Colonic mucosa (tissue), 4 donors: ENCODE results near the gene OR52E6. TPM values are rescaled to one million over a fixed set of nuclear protein-coding genes. Genes with fewer than 3 reads are reported as not detected.

Experiments
- DNase-seq: peaks from one replicate; pipeline ENCODE4 v3.0.0-alpha.2; 2020
- H3K27ac ChIP-seq: fragments of 200-600 bp; one replicate; pipeline ENCODE4 v1.8.0; 2021
- H3K27me3 ChIP-seq: fragments of 200-600 bp; one replicate; pipeline ENCODE4 v1.8.0; 2021
- H3K36me3 ChIP-seq: fragments of 200-600 bp; one replicate; pipeline ENCODE4 v1.8.0; 2021
- H3K4me1 ChIP-seq: fragments of 200-600 bp; one replicate; pipeline ENCODE4 v1.8.0; 2021; ENCODE audit warnings: mild to moderate bottlenecking
- H3K4me3 ChIP-seq: fragments of 200-600 bp; one replicate; pipeline ENCODE4 v1.8.0; 2021
- H3K9ac ChIP-seq, 2 donors: one replicate each; pipeline ENCODE4 v1.7.0; 2013; ENCODE audit warnings: control low read depth in 2 of 2, low read depth in 2 of 2, low read length in 2 of 2
- H3K9me3 ChIP-seq: fragments of 200-600 bp; one replicate; pipeline ENCODE4 v1.8.0; 2021
- CTCF ChIP-seq: fragments of 200-600 bp; IDR thresholded peaks from one replicate; pipeline ENCODE4 v1.8.0; 2022; ENCODE audit warnings: antibody characterized with exemption, mild to moderate bottlenecking
- intact Hi-C: fragments of 100-400 bp; cut with DNase I; formaldehyde crosslinking; loops from one replicate; pipeline ENCODE4 v1.14.1; 2022
- total RNA-seq, 2 donors: library from RNA; stranded (reverse); fragmentation: NEBNext Ultra II Directional in 1 of 2; extraction: Animal tissue kit (Norgen Biotek cat#: 25700) in 1 of 2; gene quantifications; one replicate each; pipeline ENCODE4 v1.2.1, GENCODE V29; 2021
- donor health status: healthy.
- donor health status: DM: no; HTN: no; CAD: no.
- donor health status: DM: no; HTN: no; CAD: no.

Gene OR52E6
- total RNA-seq, 2 donors from 2014 or later = not detected

GRCh38 chr11:5847711-5848110 lies 6.0 kb upstream of the OR52E6 start:
- Histone ChIP-seq H3K27ac (no peak overlapping the region), H3K4me1 (no peaks in the 10 kb centered on the region), H3K4me3 (no peak overlapping the region), H3K9me3 (no peaks in the 10 kb centered on the region), H3K27me3 (no peaks in the 10 kb centered on the region), H3K9ac (no peak overlapping the region), H3K36me3 (no peaks in the 10 kb centered on the region)
- no peak for DNase-seq
- intact Hi-C loops = no loop called here
- TF ChIP-seq CTCF = no peak

GRCh38 chr11:5846701-5847100 lies 5.0 kb upstream of the OR52E6 start:
- no peak for DNase-seq
- TF ChIP-seq CTCF = no peak
- Histone ChIP-seq H3K36me3 (no peaks in the 10 kb centered on the region), H3K4me1 (no peaks in the 10 kb centered on the region), H3K27me3 (no peaks in the 10 kb centered on the region), H3K9ac (no peak overlapping the region), H3K9me3 (no peaks in the 10 kb centered on the region), H3K27ac (no peak overlapping the region), H3K4me3 (no peak overlapping the region)
- intact Hi-C loops = no loop called here

DNA sequence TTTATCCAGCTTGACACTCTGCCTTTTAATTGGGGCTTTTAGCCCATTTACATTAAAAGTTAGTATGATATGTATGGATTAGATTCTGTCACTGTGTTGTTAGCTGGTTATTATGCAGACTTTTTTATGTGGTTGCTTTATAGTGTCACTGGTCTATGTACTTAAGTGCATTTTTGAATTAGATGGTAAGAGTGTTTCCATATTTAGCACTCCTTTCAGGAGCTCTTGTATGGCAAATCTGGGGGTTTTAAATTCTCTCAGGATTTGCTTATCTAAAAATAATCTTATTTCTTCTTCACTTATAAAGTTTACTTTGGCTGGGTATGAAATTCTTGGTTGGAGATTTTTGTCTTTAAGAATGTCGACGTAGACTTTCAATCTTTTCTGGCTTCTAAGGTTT lies 4.0 kb downstream of the OR52E6 start:
- Histone ChIP-seq H3K9ac (no peak overlapping the region), H3K4me1 (no peaks in the 10 kb centered on the region), H3K27me3 (no peaks in the 10 kb centered on the region), H3K9me3 (no peaks in the 10 kb centered on the region), H3K4me3 (no peak overlapping the region), H3K27ac (no peak overlapping the region), H3K36me3 (no peaks in the 10 kb centered on the region)
- intact Hi-C loops = no loop called here
- no peak for DNase-seq
- TF ChIP-seq CTCF = no peak

GRCh38 chr11:5833446-5833845 lies 8.3 kb downstream of the OR52E6 start:
- no peaks in the 10 kb centered on the region for H3K9me3 ChIP-seq
- no peak overlapping the region for H3K9ac ChIP-seq
- no peaks in the 10 kb centered on the region for H3K4me1 ChIP-seq
- no peak overlapping the region for H3K27ac ChIP-seq
- no peaks in the 10 kb centered on the region for H3K36me3 ChIP-seq
- no peaks in the 10 kb centered on the region for H3K27me3 ChIP-seq
- no peak for DNase-seq
- intact Hi-C loops = no loop called here
- no peak overlapping the region for H3K4me3 ChIP-seq
- no peak for TF ChIP-seq CTCF

- Histone ChIP-seq H3K9me3 (no peaks in the 10 kb centered on the region), H3K9ac (no peak overlapping the region), H3K36me3 (no peaks in the 10 kb centered on the region), H3K27ac (no peak overlapping the region), H3K27me3 (no peaks in the 10 kb centered on the region), H3K4me1 (no peaks in the 10 kb centered on the region), H3K4me3 (no peak overlapping the region)
- no peak for TF ChIP-seq CTCF
- no peak for DNase-seq
- intact Hi-C loops = no loop called here
Measured at GRCh38 chr11:5831196-5831829, 10.4 kb downstream of the OR52E6 start.
